ENCODE measurements around the gene TCOF1. TPM values are rescaled to one million over a fixed set of nuclear protein-coding genes. Genes with fewer than 3 reads are reported as not detected.

TCOF1 gene
- polyA plus RNA-seq, 1 donor (not counting 4 experiments of a cell fraction or from before 2014, with no cell fraction given), result 13.6 TPM

- no peaks in the 10 kb centered on the region for H4K20me1 ChIP-seq (ENCODE audit: control insufficient read depth, extremely low read depth, insufficient read depth, low read length)
- dilution Hi-C loops (cut with MboI; ENCODE audit: extremely low pct_ligation_motif_present, low sequenced_read_pairs), result no loop called here
- no peaks in the 10 kb centered on the region for H3K9me3 ChIP-seq (ENCODE audit: control insufficient read depth, low read depth, low read length)
- no peak overlapping the region for H3K4me3 ChIP-seq (ENCODE audit: control insufficient read depth in 2 of 3, extremely low read depth in 1 of 3, insufficient read depth in 2 of 3, low read depth in 1 of 3, low read length in 3 of 3)
- FAIRE-seq (no peak), DNase-seq (ENCODE audit: low read depth, low spot score) (no peak)
- peaks cover 18% of the 10 kb centered on the region for H3K4me1 ChIP-seq (ENCODE audit: control insufficient read depth, extremely low read depth, insufficient read depth, low read length)
- no peak overlapping the region for H3K27ac ChIP-seq (ENCODE audit: control insufficient read depth, insufficient read depth, low read length)
- H3K9ac ChIP-seq (ENCODE audit: control insufficient read depth, extremely low read depth, insufficient read depth, low read length), result no peak overlapping the region
- H3K9me1 ChIP-seq (ENCODE audit: control insufficient read depth, extremely low read depth, insufficient read depth, low read length), result no peaks in the 10 kb centered on the region
- H3K79me2 ChIP-seq (ENCODE audit: control insufficient read depth, insufficient read depth, low read length), result no peaks in the 10 kb centered on the region
- no peaks in the 10 kb centered on the region for H3K36me3 ChIP-seq (ENCODE audit: control insufficient read depth in 2 of 2, extremely low read depth in 1 of 2, insufficient read depth in 2 of 2, low read length in 2 of 2)
- no peak overlapping the region for H2AFZ ChIP-seq (ENCODE audit: control insufficient read depth, low read length)
- no peaks in the 10 kb centered on the region for H3K27me3 ChIP-seq (ENCODE audit: control insufficient read depth, extremely low read depth, insufficient read depth, low read length)
- no peak for TF ChIP-seq EZH2 (IDR thresholded peaks at IDR 0.05; ENCODE audit: low read length)
- no peak for TF ChIP-seq CTCF (optimal IDR thresholded peaks at IDR 0.05 in 1 of 3, IDR thresholded peaks at IDR 0.05 in 1 of 3, conservative IDR thresholded peaks at IDR 0.05 in 1 of 3; ENCODE audit: extremely low read depth in 1 of 3, insufficient read depth in 2 of 3, low read length in 3 of 3)
- no peak overlapping the region for H3K4me2 ChIP-seq (ENCODE audit: control insufficient read depth, extremely low read depth, insufficient read depth, low read depth, low read length)
These were observed 30.8 kb upstream of the TCOF1 start for GRCh38 chr5:150326707-150327106.

GRCh38 chr5:150327139-150327538, 30.4 kb upstream of the TCOF1 start:
- H3K27ac ChIP-seq (ENCODE audit: control insufficient read depth, insufficient read depth, low read length), result no peak overlapping the region
- H3K36me3 ChIP-seq (ENCODE audit: control insufficient read depth in 2 of 2, extremely low read depth in 1 of 2, insufficient read depth in 2 of 2, low read length in 2 of 2), result no peaks in the 10 kb centered on the region
- no peak for TF ChIP-seq EZH2 (IDR thresholded peaks at IDR 0.05; ENCODE audit: low read length)
- no peak for TF ChIP-seq CTCF (optimal IDR thresholded peaks at IDR 0.05 in 1 of 3, IDR thresholded peaks at IDR 0.05 in 1 of 3, conservative IDR thresholded peaks at IDR 0.05 in 1 of 3; ENCODE audit: extremely low read depth in 1 of 3, insufficient read depth in 2 of 3, low read length in 3 of 3)
- no peak overlapping the region for H3K4me2 ChIP-seq (ENCODE audit: control insufficient read depth, extremely low read depth, insufficient read depth, low read depth, low read length)
- H3K27me3 ChIP-seq (ENCODE audit: control insufficient read depth, extremely low read depth, insufficient read depth, low read length), result no peaks in the 10 kb centered on the region
- no peak overlapping the region for H3K4me3 ChIP-seq (ENCODE audit: control insufficient read depth in 2 of 3, extremely low read depth in 1 of 3, insufficient read depth in 2 of 3, low read depth in 1 of 3, low read length in 3 of 3)
- dilution Hi-C loops (cut with MboI; ENCODE audit: extremely low pct_ligation_motif_present, low sequenced_read_pairs), result no loop called here
- peaks cover 14% of the 10 kb centered on the region for H3K4me1 ChIP-seq (ENCODE audit: control insufficient read depth, extremely low read depth, insufficient read depth, low read length)
- no peaks in the 10 kb centered on the region for H3K9me1 ChIP-seq (ENCODE audit: control insufficient read depth, extremely low read depth, insufficient read depth, low read length)
- FAIRE-seq (no peak), DNase-seq (ENCODE audit: low read depth, low spot score) (no peak)
- H3K79me2 ChIP-seq (ENCODE audit: control insufficient read depth, insufficient read depth, low read length), result no peaks in the 10 kb centered on the region
- H4K20me1 ChIP-seq (ENCODE audit: control insufficient read depth, extremely low read depth, insufficient read depth, low read length), result no peaks in the 10 kb centered on the region
- H3K9me3 ChIP-seq (ENCODE audit: control insufficient read depth, low read depth, low read length), result no peaks in the 10 kb centered on the region
- no peak overlapping the region for H2AFZ ChIP-seq (ENCODE audit: control insufficient read depth, low read length)
- no peak overlapping the region for H3K9ac ChIP-seq (ENCODE audit: control insufficient read depth, extremely low read depth, insufficient read depth, low read length)

All from keratinocyte (primary cell).